OCI-LY3 (cell line): ENCODE results near the gene MAD1L1.

ENCODE experiments used
- H2AFZ ChIP-seq: fragments of 200-600, 300-600 bp; shearing (Covaris generic); 2 replicates; pipeline ENCODE4 v1.6.0; 2014; ENCODE audit warnings: antibody characterized with exemption, low read depth, low read length
- H3K27ac ChIP-seq: fragments of 200-600, 300-600 bp; sonication (generic); 2 replicates; pipeline ENCODE4 v1.5.1; 2014; ENCODE audit warnings: mild to moderate bottlenecking, low read length, moderate library complexity, mixed read lengths
- H3K27me3 ChIP-seq: fragments of 200-600, 300-600 bp; sonication (generic); 2 replicates; pipeline ENCODE4 v1.6.1; 2014; ENCODE audit warnings: low read depth, low read length, mixed read lengths
- H3K36me3 ChIP-seq: fragments of 200-600, 300-600 bp; sonication (generic); replicated peaks from 2 replicates; pipeline ENCODE3; 2014; ENCODE audit warnings: low read depth, low read length, mixed read lengths
- H3K4me1 ChIP-seq: fragments of 300-600, 200-600 bp; sonication (generic); 2 replicates; pipeline ENCODE4 v1.6.1; 2014; ENCODE audit warnings: low read length, mixed read lengths
- H3K4me2 ChIP-seq: fragments of 200-600, 300-600 bp; sonication (generic); 2 replicates; pipeline ENCODE4 v1.6.1; 2014; ENCODE audit warnings: low read length, mixed read lengths
- H3K4me3 ChIP-seq: fragments of 300-600, 200-600 bp; sonication (generic); 2 replicates; pipeline ENCODE4 v1.5.1; 2014; ENCODE audit warnings: antibody characterized with exemption, mild to moderate bottlenecking, low read length, moderate library complexity
- H3K79me2 ChIP-seq: fragments of 300-600, 200-600 bp; shearing (Covaris generic); 2 replicates; pipeline ENCODE4 v1.6.1; 2014; ENCODE audit warnings: mild to moderate bottlenecking, low read length, mixed read lengths
- H3K9ac ChIP-seq: fragments of 300-600, 200-600 bp; shearing (Covaris generic); 2 replicates; pipeline ENCODE4 v1.6.0; 2014; ENCODE audit warnings: mild to moderate bottlenecking, low read length, moderate library complexity
- H3K9me3 ChIP-seq: fragments of 200-600, 300-600 bp; shearing (Covaris generic); 2 replicates; pipeline ENCODE4 v1.6.1; 2014; ENCODE audit warnings: low read length, mixed read lengths; ENCODE audit not compliant: insufficient read depth
- H4K20me1 ChIP-seq: fragments of 200-600, 300-600 bp; sonication (generic); 2 replicates; pipeline ENCODE4 v1.6.1; 2016; ENCODE audit warnings: low read length, mixed read lengths; ENCODE audit not compliant: insufficient read depth
- CTCF ChIP-seq: fragments of 200-600, 300-600 bp; sonication (generic); IDR thresholded peaks from 2 replicates; pipeline ENCODE4 v1.5.1; 2014; ENCODE audit warnings: antibody characterized with exemption, low read length, low read depth
- EZH2phosphoT487 ChIP-seq: fragments of 200-600 bp; shearing (Covaris generic); IDR thresholded peaks from 2 replicates; pipeline ENCODE4 v1.6.1; 2018; ENCODE audit warnings: antibody characterized with exemption, mixed run types, low read depth

The MAD1L1 gene

GRCh38 chr7:1899951-1900762 is 332.6 kb downstream of the MAD1L1 start:
- Histone ChIP-seq H4K20me1 (no peaks in the 10 kb centered on the region), H3K27me3 (no peaks in the 10 kb centered on the region), H2AFZ (no peak overlapping the region), H3K4me2 (no peak overlapping the region), H3K9ac (no peak overlapping the region), H3K4me1 (no peaks in the 10 kb centered on the region), H3K9me3 (no peaks in the 10 kb centered on the region), H3K4me3 (no peak overlapping the region), H3K79me2 (no peaks in the 10 kb centered on the region), H3K36me3 (no peaks in the 10 kb centered on the region), H3K27ac (no peak overlapping the region)
- no peak for TF ChIP-seq CTCF
- no peak for TF ChIP-seq EZH2phosphoT487

GRCh38 chr7:1899196-1899595 is 333.5 kb downstream of the MAD1L1 start:
- Histone ChIP-seq H3K9ac (no peak overlapping the region), H3K4me1 (no peaks in the 10 kb centered on the region), H3K27me3 (no peaks in the 10 kb centered on the region), H2AFZ (no peak overlapping the region), H3K4me2 (no peak overlapping the region), H3K27ac (no peak overlapping the region), H4K20me1 (no peaks in the 10 kb centered on the region), H3K79me2 (no peaks in the 10 kb centered on the region), H3K4me3 (no peak overlapping the region), H3K36me3 (no peaks in the 10 kb centered on the region), H3K9me3 (no peaks in the 10 kb centered on the region)
- TF ChIP-seq EZH2phosphoT487 (no peak), CTCF (no peak)

GRCh38 chr7:1898628-1899185 is 334.0 kb downstream of the MAD1L1 start:
- no peaks in the 10 kb centered on the region for H3K27me3 ChIP-seq
- no peak overlapping the region for H3K9ac ChIP-seq
- H2AFZ ChIP-seq, result no peak overlapping the region
- H3K9me3 ChIP-seq, result no peaks in the 10 kb centered on the region
- no peak for TF ChIP-seq CTCF
- TF ChIP-seq EZH2phosphoT487, result no peak
- no peaks in the 10 kb centered on the region for H3K36me3 ChIP-seq
- H3K4me2 ChIP-seq, result no peak overlapping the region
- no peaks in the 10 kb centered on the region for H3K79me2 ChIP-seq
- no peak overlapping the region for H3K4me3 ChIP-seq
- H4K20me1 ChIP-seq, result no peaks in the 10 kb centered on the region
- no peaks in the 10 kb centered on the region for H3K4me1 ChIP-seq
- no peak overlapping the region for H3K27ac ChIP-seq

- Histone ChIP-seq H3K36me3 (no peaks in the 10 kb centered on the region), H3K9me3 (no peaks in the 10 kb centered on the region), H3K9ac (no peak overlapping the region), H3K4me1 (no peaks in the 10 kb centered on the region), H2AFZ (no peak overlapping the region), H3K27me3 (no peaks in the 10 kb centered on the region), H3K4me2 (no peak overlapping the region), H3K4me3 (no peak overlapping the region), H3K27ac (no peak overlapping the region), H4K20me1 (no peaks in the 10 kb centered on the region), H3K79me2 (no peaks in the 10 kb centered on the region)
- TF ChIP-seq EZH2phosphoT487 (no peak), CTCF (no peak)
These were observed 334.7 kb downstream of the MAD1L1 start for GRCh38 chr7:1897861-1898627.
